Measurements from ENCODE around the gene NLRP2B. TPM values are rescaled to one million over a fixed set of nuclear protein-coding genes. Genes with fewer than 3 reads are reported as not detected.

NLRP2B gene
- total and polyA plus RNA-seq, 9 of the 15 experiments (the other 6 are each of a cell fraction or from before 2014, with no cell fraction given) = not detected

GRCh38 chrX:57678686-57679428, 1.2 kb downstream of the NLRP2B start:
- no peaks in the 10 kb centered on the region for H3K9me1 ChIP-seq (ENCODE audit: control insufficient read depth, insufficient read depth, low read length)
- WGBS (ENCODE audit: insufficient coverage, low coverage, missing lambda C conversion rate) = 2% methylated on average over 18 of the region's 37 CpGs
- H3K4me3 ChIP-seq = no peak overlapping the region
- no peak overlapping the region for H3K27ac ChIP-seq (ENCODE audit: extremely low read depth, low read depth, low read length)
- no peaks in the 10 kb centered on the region for H4K20me1 ChIP-seq (replicated peaks; ENCODE audit: control insufficient read depth, insufficient read depth, low read length)
- no peaks in the 10 kb centered on the region for H3K79me2 ChIP-seq (ENCODE audit: control insufficient read depth, insufficient read depth, low read length)
- ATAC-seq = no peak
- no peaks in the 10 kb centered on the region for H3K36me3 ChIP-seq (ENCODE audit: control insufficient read depth, insufficient read depth, low read length)
- no peaks in the 10 kb centered on the region for H3K4me1 ChIP-seq (replicated peaks in 1 of 2; ENCODE audit: control insufficient read depth in 2 of 2, insufficient read depth in 2 of 2, low read length in 2 of 2)
- POLR2A ChIA-PET = no interaction called here
- CTCF ChIA-PET (ENCODE audit: low intra/inter-chr PET ratio) = no interaction called here
- H3K9ac ChIP-seq (ENCODE audit: insufficient read depth in 1 of 2, low read depth in 2 of 2, low read length in 2 of 2) = no peak overlapping the region
- no peak for DNase-seq (ENCODE audit: extremely low read depth in 1 of 4, low spot score in 3 of 4)
- no peak for FAIRE-seq
- no peak overlapping the region for H3K4me2 ChIP-seq (ENCODE audit: insufficient read depth, low read length)
- H3K9me3 ChIP-seq (replicated peaks; ENCODE audit: control insufficient read depth, insufficient read depth, low read depth, low read length) = no peaks in the 10 kb centered on the region
- no peaks in the 10 kb centered on the region for H3K27me3 ChIP-seq (ENCODE audit: control insufficient read depth in 2 of 2, insufficient read depth in 2 of 2, low read length in 2 of 2)
- no TSS peak for BruUV-seq (replicated peaks)
- in situ Hi-C loops (cut with MboI) (no loop called here), intact Hi-C loops (cut with micrococcal nuclease) (no loop called here)
- TF ChIP-seq ARID3B (CRISPR knock-in tag; IDR thresholded peaks at IDR 0.05; ENCODE audit: borderline replicate concordance) (no peak), EZH2 (IDR thresholded peaks at IDR 0.05; ENCODE audit: borderline replicate concordance, low read depth, low read length) (no peak), JUN (IDR thresholded peaks at IDR 0.05; ENCODE audit: borderline replicate concordance, low read depth, low read length) (no peak), JUN (CRISPR knock-in tag; IDR thresholded peaks at IDR 0.05; ENCODE audit: borderline replicate concordance) (no peak), HNRNPL (IDR thresholded peaks at IDR 0.05; ENCODE audit: low read depth, low read length) (no peak), FOXP1 (CRISPR knock-in tag; IDR thresholded peaks at IDR 0.05) (no peak), EP400 (IDR thresholded peaks at IDR 0.05) (no peak), TCF3 (CRISPR knock-in tag; IDR thresholded peaks at IDR 0.05) (no peak)
- no peak overlapping the region for H2AFZ ChIP-seq (ENCODE audit: low read depth, low read length)
